ENCODE measurements around the gene TMEM181. TPM values are rescaled to one million over a fixed set of nuclear protein-coding genes. Genes with fewer than 3 reads are reported as not detected.
"Not testable (repeated sequence)": the region's sequence is repeated elsewhere in the genome, so short reads cannot be mapped to it uniquely, and the experiment has no call there.

Gene TMEM181
- total and polyA plus RNA-seq, 4 donors, result 6.4 to 15.6 (median 12.6) TPM

DNA sequence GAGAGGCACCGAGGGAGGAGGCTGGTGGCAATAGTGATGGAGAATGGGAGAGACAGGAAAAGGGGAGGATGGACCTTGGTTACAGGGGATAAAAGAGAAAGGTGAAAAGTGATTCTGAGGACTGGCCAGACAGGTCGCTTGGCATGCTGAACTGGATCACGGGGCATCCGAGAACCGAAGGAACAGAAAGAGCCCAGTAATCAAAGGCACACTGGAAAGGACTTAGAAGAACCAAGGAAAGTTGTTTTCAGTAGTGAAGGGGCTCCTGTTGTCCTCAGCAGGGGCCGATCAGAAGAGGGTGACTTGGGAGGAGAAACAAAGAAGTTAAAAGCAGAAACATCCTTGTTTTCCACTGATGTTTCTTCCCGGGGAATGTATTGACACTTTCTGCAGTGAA, 108.8 kb downstream of the TMEM181 start:
- 82% methylated on average over 7 of the region's 7 CpGs for WGBS
- no peak overlapping the region for H3K9ac ChIP-seq (ENCODE audit: low read depth in 1 of 2, low read length in 2 of 2)
- H3K4me3 ChIP-seq (ENCODE audit: low read depth in 1 of 3, low read length in 3 of 3), result no peak overlapping the region
- DNase-seq (ENCODE audit: low spot score), result no peak
- no peaks in the 10 kb centered on the region for H3K9me3 ChIP-seq (ENCODE audit: control insufficient read depth in 4 of 4, low read length in 3 of 4)
- TF ChIP-seq FOXA1 (IDR thresholded peaks at IDR 0.05) (no peak), GABPA (IDR thresholded peaks at IDR 0.05 in 1 of 2, conservative IDR thresholded peaks at IDR 0.05 in 1 of 2) (no peak), HNF4A (conservative IDR thresholded peaks at IDR 0.05) (no peak), RXRA (IDR thresholded peaks at IDR 0.05) (no peak), HNF4G (IDR thresholded peaks at IDR 0.05) (no peak), FOXA2 (IDR thresholded peaks at IDR 0.05) (no peak), TAF1 (conservative IDR thresholded peaks at IDR 0.05) (no peak), EGR1 (IDR thresholded peaks at IDR 0.05; ENCODE audit: low read depth in 2 of 2) (no peak), NR2F2 (IDR thresholded peaks at IDR 0.05) (no peak), JUND (IDR thresholded peaks at IDR 0.05) (no peak)
- no peaks in the 10 kb centered on the region for H3K27me3 ChIP-seq (ENCODE audit: control insufficient read depth in 4 of 4, insufficient read depth in 4 of 4, low read length in 3 of 4)
- H3K36me3 ChIP-seq (ENCODE audit: control insufficient read depth in 4 of 4, insufficient read depth in 3 of 4, low read depth in 1 of 4, low read length in 3 of 4), result peaks cover 0 to 1% (median 0%) of the 10 kb centered on the region in 4 donors
- peaks cover 0 to 10% (median 5%) of the 10 kb centered on the region in 4 donors for H3K4me1 ChIP-seq (ENCODE audit: control insufficient read depth in 4 of 4, insufficient read depth in 4 of 4, low read length in 3 of 4)
- H3K27ac ChIP-seq (ENCODE audit: low read depth in 1 of 2, low read length in 2 of 2), result no peak overlapping the region

DNA sequence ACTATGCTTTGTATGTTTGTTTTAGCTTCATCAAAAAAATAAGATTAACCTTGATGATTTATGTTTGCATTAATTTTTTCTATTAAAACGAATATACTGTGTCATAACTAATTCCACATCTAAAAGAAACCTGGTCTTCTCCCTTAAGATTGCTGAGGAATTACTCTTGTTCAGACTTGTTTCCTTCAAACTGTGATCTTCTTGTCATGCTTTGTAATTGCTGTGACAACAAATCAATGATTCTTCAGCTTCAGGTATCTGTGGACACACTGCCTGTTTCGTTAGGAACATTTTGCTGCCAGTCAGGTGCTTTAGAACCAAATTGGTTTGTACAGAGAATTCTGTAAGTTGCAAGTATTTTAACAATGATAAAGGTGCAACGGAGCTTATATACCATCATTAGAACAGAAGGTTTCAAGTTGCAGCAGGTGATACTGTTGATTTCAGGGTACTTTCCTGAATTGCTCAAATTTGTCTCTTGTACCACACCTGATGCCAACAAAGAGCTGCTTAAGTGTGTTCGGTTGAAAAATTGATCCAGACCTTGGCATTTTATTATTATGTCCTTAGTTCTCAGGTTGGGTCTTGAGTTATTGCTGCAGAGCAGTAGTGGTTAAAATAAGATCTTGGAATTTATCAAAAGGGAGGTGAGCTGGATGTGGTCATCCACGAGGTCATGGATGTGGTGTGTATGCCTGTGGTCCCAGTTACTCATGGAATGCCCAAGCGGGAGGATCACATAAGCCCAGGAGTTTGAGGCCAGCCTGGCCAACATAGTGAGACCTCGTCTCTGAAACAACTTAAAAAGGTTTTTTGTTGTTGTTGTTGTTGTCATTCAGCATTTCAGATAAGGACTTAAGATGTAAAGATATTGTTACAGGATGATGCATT, 109.5 kb downstream of the TMEM181 start:
- DNase-seq (ENCODE audit: low spot score), result no peak
- no peaks in the 10 kb centered on the region for H3K27me3 ChIP-seq (ENCODE audit: control insufficient read depth in 4 of 4, insufficient read depth in 4 of 4, low read length in 3 of 4)
- no peaks in the 10 kb centered on the region for H3K9me3 ChIP-seq (ENCODE audit: control insufficient read depth in 4 of 4, low read length in 3 of 4)
- H3K36me3 ChIP-seq (ENCODE audit: control insufficient read depth in 4 of 4, insufficient read depth in 3 of 4, low read depth in 1 of 4, low read length in 3 of 4), result peaks cover 0 to 1% (median 0%) of the 10 kb centered on the region in 4 donors
- H3K27ac ChIP-seq (ENCODE audit: low read depth in 1 of 2, low read length in 2 of 2), result no peak overlapping the region
- WGBS, result 73% methylated on average over 7 of the region's 7 CpGs
- no peak overlapping the region for H3K9ac ChIP-seq (ENCODE audit: low read depth in 1 of 2, low read length in 2 of 2)
- peaks cover 0 to 15% (median 5%) of the 10 kb centered on the region in 4 donors for H3K4me1 ChIP-seq (ENCODE audit: control insufficient read depth in 4 of 4, insufficient read depth in 4 of 4, low read length in 3 of 4)
- no peak overlapping the region for H3K4me3 ChIP-seq (ENCODE audit: low read depth in 1 of 3, low read length in 3 of 3)
- TF ChIP-seq RAD21 (IDR thresholded peaks at IDR 0.05) (no peak), REST (IDR thresholded peaks at IDR 0.05) (no peak), HNF4A (conservative IDR thresholded peaks at IDR 0.05) (no peak), SP1 (IDR thresholded peaks at IDR 0.05) (no peak), HNF4G (IDR thresholded peaks at IDR 0.05) (no peak), FOXA1 (IDR thresholded peaks at IDR 0.05) (no peak), RXRA (IDR thresholded peaks at IDR 0.05) (no peak), ATF3 (IDR thresholded peaks at IDR 0.05) (no peak)
- TF ChIP-seq, protein P1, sequence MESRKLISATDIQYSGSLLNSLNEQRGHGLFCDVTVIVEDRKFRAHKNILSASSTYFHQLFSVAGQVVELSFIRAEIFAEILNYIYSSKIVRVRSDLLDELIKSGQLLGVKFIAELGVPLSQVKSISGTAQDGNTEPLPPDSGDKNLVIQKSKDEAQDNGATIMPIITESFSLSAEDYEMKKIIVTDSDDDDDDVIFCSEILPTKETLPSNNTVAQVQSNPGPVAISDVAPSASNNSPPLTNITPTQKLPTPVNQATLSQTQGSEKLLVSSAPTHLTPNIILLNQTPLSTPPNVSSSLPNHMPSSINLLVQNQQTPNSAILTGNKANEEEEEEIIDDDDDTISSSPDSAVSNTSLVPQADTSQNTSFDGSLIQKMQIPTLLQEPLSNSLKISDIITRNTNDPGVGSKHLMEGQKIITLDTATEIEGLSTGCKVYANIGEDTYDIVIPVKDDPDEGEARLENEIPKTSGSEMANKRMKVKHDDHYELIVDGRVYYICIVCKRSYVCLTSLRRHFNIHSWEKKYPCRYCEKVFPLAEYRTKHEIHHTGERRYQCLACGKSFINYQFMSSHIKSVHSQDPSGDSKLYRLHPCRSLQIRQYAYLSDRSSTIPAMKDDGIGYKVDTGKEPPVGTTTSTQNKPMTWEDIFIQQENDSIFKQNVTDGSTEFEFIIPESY (IDR thresholded peaks at IDR 0.05), result no peak
- TF ChIP-seq, protein P2, sequence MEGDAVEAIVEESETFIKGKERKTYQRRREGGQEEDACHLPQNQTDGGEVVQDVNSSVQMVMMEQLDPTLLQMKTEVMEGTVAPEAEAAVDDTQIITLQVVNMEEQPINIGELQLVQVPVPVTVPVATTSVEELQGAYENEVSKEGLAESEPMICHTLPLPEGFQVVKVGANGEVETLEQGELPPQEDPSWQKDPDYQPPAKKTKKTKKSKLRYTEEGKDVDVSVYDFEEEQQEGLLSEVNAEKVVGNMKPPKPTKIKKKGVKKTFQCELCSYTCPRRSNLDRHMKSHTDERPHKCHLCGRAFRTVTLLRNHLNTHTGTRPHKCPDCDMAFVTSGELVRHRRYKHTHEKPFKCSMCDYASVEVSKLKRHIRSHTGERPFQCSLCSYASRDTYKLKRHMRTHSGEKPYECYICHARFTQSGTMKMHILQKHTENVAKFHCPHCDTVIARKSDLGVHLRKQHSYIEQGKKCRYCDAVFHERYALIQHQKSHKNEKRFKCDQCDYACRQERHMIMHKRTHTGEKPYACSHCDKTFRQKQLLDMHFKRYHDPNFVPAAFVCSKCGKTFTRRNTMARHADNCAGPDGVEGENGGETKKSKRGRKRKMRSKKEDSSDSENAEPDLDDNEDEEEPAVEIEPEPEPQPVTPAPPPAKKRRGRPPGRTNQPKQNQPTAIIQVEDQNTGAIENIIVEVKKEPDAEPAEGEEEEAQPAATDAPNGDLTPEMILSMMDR (IDR thresholded peaks at IDR 0.05; ENCODE audit: low read depth, low read length, missing input control), result no peak

DNA sequence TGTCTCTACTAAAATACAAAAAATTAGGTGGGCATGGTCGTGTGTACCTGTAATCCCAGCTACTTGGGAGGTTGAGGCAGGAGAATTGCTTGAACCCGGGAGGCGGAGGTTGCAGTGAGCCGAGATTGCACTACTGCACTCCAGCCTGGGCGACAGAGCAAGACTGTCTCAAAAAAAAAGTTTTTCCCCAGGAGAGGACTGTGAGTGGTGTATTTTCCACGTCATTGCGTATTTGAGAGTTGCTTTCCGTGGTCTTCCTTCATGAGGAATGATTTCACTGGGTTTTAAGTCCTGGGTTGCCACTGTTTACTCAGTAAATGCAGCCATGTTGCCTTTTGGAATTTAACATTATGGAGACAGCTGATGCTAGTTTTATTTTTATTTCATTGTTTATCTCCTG, 112.2 kb downstream of the TMEM181 start:
- not testable (repeated sequence) for H3K9me3 ChIP-seq (ENCODE audit: control insufficient read depth in 4 of 4, low read length in 3 of 4); H3K4me3 ChIP-seq (ENCODE audit: low read depth in 1 of 3, low read length in 3 of 3); H3K27ac ChIP-seq (ENCODE audit: low read depth in 1 of 2, low read length in 2 of 2); H3K27me3 ChIP-seq (ENCODE audit: control insufficient read depth in 4 of 4, insufficient read depth in 4 of 4, low read length in 3 of 4); H3K9ac ChIP-seq (ENCODE audit: low read depth in 1 of 2, low read length in 2 of 2); DNase-seq (ENCODE audit: low spot score); H3K36me3 ChIP-seq (ENCODE audit: control insufficient read depth in 4 of 4, insufficient read depth in 3 of 4, low read depth in 1 of 4, low read length in 3 of 4)
- WGBS, result 91% methylated on average over 8 of the region's 8 CpGs
- H3K4me1 ChIP-seq (ENCODE audit: control insufficient read depth in 4 of 4, insufficient read depth in 4 of 4, low read length in 3 of 4), result peaks cover 0 to 21% (median 5%) of the 10 kb centered on the region in 4 donors

All from liver (tissue), 9 donors.